ENCODE results near the gene SLX9.

SLX9 gene

GRCh38 chr21:44985441-44986401 lies 45.9 kb downstream of the SLX9 start:
- no peak for TF ChIP-seq CTCF (IDR thresholded peaks at IDR 0.05; ENCODE audit: borderline replicate concordance, insufficient read depth, low read depth, low read length)
- H3K4me3 ChIP-seq (ENCODE audit: low read depth, low read length): no peak overlapping the region

- no peak overlapping the region for H3K4me3 ChIP-seq (ENCODE audit: low read depth, low read length)
- TF ChIP-seq CTCF (IDR thresholded peaks at IDR 0.05; ENCODE audit: borderline replicate concordance, insufficient read depth, low read depth, low read length): no peak
Measured at GRCh38 chr21:44986471-44987291, 46.9 kb downstream of the SLX9 start.

- no peak for TF ChIP-seq CTCF (IDR thresholded peaks at IDR 0.05; ENCODE audit: borderline replicate concordance, insufficient read depth, low read depth, low read length)
- H3K4me3 ChIP-seq (ENCODE audit: low read depth, low read length): no peak overlapping the region
Measured at GRCh38 chr21:44987301-44987885, 47.6 kb downstream of the SLX9 start.

GRCh38 chr21:44987886-44988606 lies 48.2 kb downstream of the SLX9 start:
- H3K4me3 ChIP-seq (ENCODE audit: low read depth, low read length): no peak overlapping the region
- no peak for TF ChIP-seq CTCF (IDR thresholded peaks at IDR 0.05; ENCODE audit: borderline replicate concordance, insufficient read depth, low read depth, low read length)

GRCh38 chr21:44988607-44989536 lies 49.0 kb downstream of the SLX9 start:
- H3K4me3 ChIP-seq (ENCODE audit: low read depth, low read length): no peak overlapping the region

More at GRCh38 chr21:44988607-44989536, 49.0 kb downstream of the SLX9 start:
- TF ChIP-seq CTCF (IDR thresholded peaks at IDR 0.05; ENCODE audit: borderline replicate concordance, insufficient read depth, low read depth, low read length): no peak

Data from GM12875 (cell line).